KMS-11 (cell line): ENCODE results near the gene CACNA1E.

Experiments
- H2AFZ ChIP-seq: fragments of 200-600 bp; sonication (generic); 2 replicates; pipeline ENCODE4 v1.6.1; 2016; ENCODE audit warnings: antibody characterized with exemption, mixed run types, low read depth
- H3K27ac ChIP-seq: fragments of 200-600 bp; sonication (generic); 2 replicates; pipeline ENCODE4 v1.6.1; 2016; ENCODE audit warnings: mild to moderate bottlenecking, mixed run types
- H3K27me3 ChIP-seq: fragments of 200-600 bp; sonication (generic); 2 replicates; pipeline ENCODE4 v1.6.1; 2017; ENCODE audit warnings: mild to moderate bottlenecking, low read depth, mixed run types, moderate library complexity; ENCODE audit not compliant: insufficient read depth
- H3K36me3 ChIP-seq: fragments of 200-600 bp; sonication (generic); 2 replicates; pipeline ENCODE4 v1.6.1; 2017; ENCODE audit warnings: mild to moderate bottlenecking, mixed run types; ENCODE audit not compliant: insufficient read depth
- H3K4me1 ChIP-seq: fragments of 200-600 bp; sonication (generic); 2 replicates; pipeline ENCODE4 v1.6.1; 2016; ENCODE audit warnings: mild to moderate bottlenecking, low read depth, mixed run types; ENCODE audit not compliant: poor library complexity, severe bottlenecking
- H3K4me2 ChIP-seq: fragments of 200-600 bp; sonication (generic); 2 replicates; pipeline ENCODE4 v1.7.0; 2016; ENCODE audit warnings: mild to moderate bottlenecking, mixed run types
- H3K4me3 ChIP-seq: fragments of 200-600 bp; sonication (generic); IDR thresholded peaks from 2 replicates; pipeline ENCODE4 v1.6.1; 2017; ENCODE audit warnings: low read depth, low read length, mixed read lengths; ENCODE audit not compliant: insufficient read depth
- H3K79me2 ChIP-seq: fragments of 200-600 bp; sonication (generic); 2 replicates; pipeline ENCODE4 v1.6.1; 2016; ENCODE audit warnings: low read depth, mixed run types; ENCODE audit not compliant: insufficient read depth
- H3K9ac ChIP-seq: fragments of 200-600 bp; sonication (generic); 2 replicates; pipeline ENCODE4 v1.6.1; 2016; ENCODE audit warnings: mild to moderate bottlenecking, mixed run types
- H4K20me1 ChIP-seq: fragments of 200-600 bp; sonication (generic); 2 replicates; pipeline ENCODE4 v1.6.1; 2016; ENCODE audit warnings: mild to moderate bottlenecking, mixed run types; ENCODE audit not compliant: insufficient read depth
- TF ChIP-seq, protein P1 (sequence below): fragments of 200-600 bp; sonication (generic); conservative IDR thresholded peaks from 2 replicates; pipeline ENCODE4 v1.6.1; 2017; ENCODE audit warnings: low read depth, mild to moderate bottlenecking, antibody characterized with exemption, low read length, moderate library complexity, mixed read lengths

CACNA1E gene

DNA sequence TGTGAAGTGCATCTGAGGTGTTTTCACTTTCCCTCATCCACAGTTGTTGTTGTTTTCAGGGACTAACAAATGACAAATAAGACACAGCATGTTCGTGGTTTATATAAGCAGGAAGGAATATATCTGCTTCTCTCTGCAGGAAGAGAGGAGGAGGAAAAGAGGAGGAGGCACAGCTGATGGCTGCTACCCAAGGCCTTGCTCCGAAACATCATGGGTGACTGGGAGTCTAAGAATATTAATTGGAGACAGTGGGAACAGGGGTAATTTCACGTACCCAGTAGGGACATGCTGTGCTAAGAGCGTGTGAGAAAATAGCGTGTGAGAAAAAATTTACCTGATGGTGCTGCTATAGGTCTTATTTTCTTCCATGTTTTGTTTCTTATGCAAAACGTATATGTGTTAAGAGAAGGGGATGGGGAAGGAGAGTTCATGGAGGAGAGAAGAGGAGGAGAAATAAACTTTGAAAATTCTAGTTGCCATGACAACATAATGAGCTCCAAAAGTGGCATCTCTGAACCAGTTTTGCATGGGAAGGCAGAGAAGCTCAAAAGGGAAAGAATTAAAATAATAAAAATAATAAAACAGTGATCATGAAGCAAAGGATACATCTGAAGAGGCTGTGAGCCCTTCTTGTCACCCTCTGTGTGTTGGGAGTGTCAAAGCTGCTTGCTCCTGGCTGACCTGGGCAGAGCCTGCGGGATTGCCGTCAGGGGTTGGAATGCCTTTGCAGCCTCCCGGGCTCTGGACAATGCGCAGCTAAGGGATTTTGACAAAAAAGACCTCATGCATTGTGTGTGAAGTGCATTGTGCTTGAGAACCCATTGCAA lies 192.0 kb downstream of the CACNA1E start:
- no peaks in the 10 kb centered on the region for H4K20me1 ChIP-seq
- H3K4me3 ChIP-seq: no peak overlapping the region
- no peaks in the 10 kb centered on the region for H3K79me2 ChIP-seq
- no peaks in the 10 kb centered on the region for H3K36me3 ChIP-seq
- H3K4me2 ChIP-seq: no peak overlapping the region
- TF ChIP-seq, protein P1, sequence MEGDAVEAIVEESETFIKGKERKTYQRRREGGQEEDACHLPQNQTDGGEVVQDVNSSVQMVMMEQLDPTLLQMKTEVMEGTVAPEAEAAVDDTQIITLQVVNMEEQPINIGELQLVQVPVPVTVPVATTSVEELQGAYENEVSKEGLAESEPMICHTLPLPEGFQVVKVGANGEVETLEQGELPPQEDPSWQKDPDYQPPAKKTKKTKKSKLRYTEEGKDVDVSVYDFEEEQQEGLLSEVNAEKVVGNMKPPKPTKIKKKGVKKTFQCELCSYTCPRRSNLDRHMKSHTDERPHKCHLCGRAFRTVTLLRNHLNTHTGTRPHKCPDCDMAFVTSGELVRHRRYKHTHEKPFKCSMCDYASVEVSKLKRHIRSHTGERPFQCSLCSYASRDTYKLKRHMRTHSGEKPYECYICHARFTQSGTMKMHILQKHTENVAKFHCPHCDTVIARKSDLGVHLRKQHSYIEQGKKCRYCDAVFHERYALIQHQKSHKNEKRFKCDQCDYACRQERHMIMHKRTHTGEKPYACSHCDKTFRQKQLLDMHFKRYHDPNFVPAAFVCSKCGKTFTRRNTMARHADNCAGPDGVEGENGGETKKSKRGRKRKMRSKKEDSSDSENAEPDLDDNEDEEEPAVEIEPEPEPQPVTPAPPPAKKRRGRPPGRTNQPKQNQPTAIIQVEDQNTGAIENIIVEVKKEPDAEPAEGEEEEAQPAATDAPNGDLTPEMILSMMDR: no peak
- H2AFZ ChIP-seq: no peak overlapping the region
- no peaks in the 10 kb centered on the region for H3K4me1 ChIP-seq
- H3K9ac ChIP-seq: no peak overlapping the region
- H3K27ac ChIP-seq: no peak overlapping the region
- H3K27me3 ChIP-seq: no peaks in the 10 kb centered on the region

DNA sequence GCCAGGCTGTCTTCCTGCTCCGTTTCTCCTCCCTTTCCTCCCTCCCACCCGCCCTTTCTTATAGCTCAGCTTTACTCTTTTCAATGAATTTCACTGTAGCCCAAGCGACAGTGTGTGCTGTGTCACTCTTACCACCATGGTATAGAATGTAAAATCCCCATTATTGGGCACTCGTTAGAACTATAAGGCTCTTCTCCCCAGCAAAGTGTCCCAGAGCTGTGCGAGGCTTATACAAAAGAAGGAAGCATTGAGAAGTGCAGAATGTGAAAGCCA lies 192.5 kb downstream of the CACNA1E start:
- Histone ChIP-seq H3K4me2 (no peak overlapping the region), H4K20me1 (no peaks in the 10 kb centered on the region), H2AFZ (no peak overlapping the region), H3K27ac (no peak overlapping the region), H3K9ac (no peak overlapping the region), H3K79me2 (no peaks in the 10 kb centered on the region), H3K4me1 (no peaks in the 10 kb centered on the region), H3K36me3 (no peaks in the 10 kb centered on the region), H3K4me3 (no peak overlapping the region), H3K27me3 (no peaks in the 10 kb centered on the region)
- TF ChIP-seq, protein P1: no peak

DNA sequence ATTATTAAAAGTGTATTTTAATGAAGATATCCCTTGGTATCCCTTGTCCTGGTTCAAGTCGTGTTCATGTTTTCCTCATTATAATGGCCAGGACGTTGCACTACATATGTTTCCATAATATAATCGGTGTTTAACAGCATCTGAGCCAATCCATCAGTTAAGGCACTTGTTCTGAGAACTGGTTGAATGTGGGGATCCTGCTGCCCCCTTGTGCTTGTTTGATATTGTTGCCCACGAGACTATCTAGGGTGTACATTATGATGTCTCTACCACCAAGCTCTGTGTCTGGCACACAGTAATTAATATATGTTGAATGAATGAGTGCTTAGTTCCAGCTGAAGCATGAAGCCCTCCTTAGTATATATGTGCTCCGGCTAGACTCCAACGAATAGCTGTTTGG lies 193.0 kb downstream of the CACNA1E start:
- Histone ChIP-seq H3K79me2 (no peaks in the 10 kb centered on the region), H3K9ac (no peak overlapping the region), H3K4me1 (no peaks in the 10 kb centered on the region), H3K36me3 (no peaks in the 10 kb centered on the region), H2AFZ (no peak overlapping the region), H3K27ac (no peak overlapping the region), H3K4me2 (no peak overlapping the region), H4K20me1 (no peaks in the 10 kb centered on the region), H3K27me3 (no peaks in the 10 kb centered on the region), H3K4me3 (no peak overlapping the region)
- TF ChIP-seq, protein P1: peak; percentile 54; the same call in 1 of the 2 replicates

DNA sequence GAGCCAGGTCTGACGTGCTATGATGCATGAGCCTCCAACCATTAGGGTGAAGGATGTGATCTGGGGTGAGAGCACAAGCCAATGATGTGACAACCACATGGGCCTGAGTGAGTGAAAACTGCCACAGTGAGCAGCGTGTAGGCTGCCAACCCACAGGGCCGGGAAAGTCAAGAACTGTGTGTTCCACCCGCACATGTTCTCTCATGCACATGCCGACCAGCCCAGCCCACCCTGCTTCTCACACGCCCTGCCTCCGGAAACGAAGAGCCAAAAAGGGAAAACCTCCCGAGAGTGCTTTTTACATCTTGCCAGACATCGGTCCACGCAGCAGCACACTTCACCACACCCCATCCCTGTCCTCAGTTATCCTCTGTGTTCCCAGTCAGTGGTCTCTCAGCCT lies 197.0 kb downstream of the CACNA1E start:
- no peak overlapping the region for H2AFZ ChIP-seq
- no peak overlapping the region for H3K4me3 ChIP-seq
- H3K27ac ChIP-seq: no peak overlapping the region
- no peaks in the 10 kb centered on the region for H3K27me3 ChIP-seq
- H3K4me2 ChIP-seq: no peak overlapping the region
- H3K36me3 ChIP-seq: no peaks in the 10 kb centered on the region
- no peaks in the 10 kb centered on the region for H3K79me2 ChIP-seq
- H3K9ac ChIP-seq: no peak overlapping the region
- TF ChIP-seq, protein P1: no peak
- H3K4me1 ChIP-seq: no peaks in the 10 kb centered on the region
- no peaks in the 10 kb centered on the region for H4K20me1 ChIP-seq
